WTC11 (cell line): ENCODE measurements around the gene MSL3B.

Experiments used
- FOXK1 ChIP-seq: sonication (generic); formaldehyde crosslinking; IDR thresholded peaks from 2 replicates; pipeline ENCODE4 v1.8.0; 2022; ENCODE audit warnings: mild to moderate bottlenecking, moderate library complexity, missing genetic modification reagents
- TF ChIP-seq, protein P1 (sequence below): sonication (generic); formaldehyde crosslinking; IDR thresholded peaks from 2 replicates; pipeline ENCODE4 v1.8.1; 2022; ENCODE audit warnings: mild to moderate bottlenecking, missing genetic modification reagents, moderate library complexity, borderline replicate concordance
- TF ChIP-seq, protein P2 (sequence below): fragments of 200-600 bp; IDR thresholded peaks from 2 replicates; pipeline ENCODE4 v1.8.0; 2022; ENCODE audit warnings: antibody characterized with exemption

- TF ChIP-seq, protein P1, sequence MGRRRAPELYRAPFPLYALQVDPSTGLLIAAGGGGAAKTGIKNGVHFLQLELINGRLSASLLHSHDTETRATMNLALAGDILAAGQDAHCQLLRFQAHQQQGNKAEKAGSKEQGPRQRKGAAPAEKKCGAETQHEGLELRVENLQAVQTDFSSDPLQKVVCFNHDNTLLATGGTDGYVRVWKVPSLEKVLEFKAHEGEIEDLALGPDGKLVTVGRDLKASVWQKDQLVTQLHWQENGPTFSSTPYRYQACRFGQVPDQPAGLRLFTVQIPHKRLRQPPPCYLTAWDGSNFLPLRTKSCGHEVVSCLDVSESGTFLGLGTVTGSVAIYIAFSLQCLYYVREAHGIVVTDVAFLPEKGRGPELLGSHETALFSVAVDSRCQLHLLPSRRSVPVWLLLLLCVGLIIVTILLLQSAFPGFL = no peak
- TF ChIP-seq, protein P2, sequence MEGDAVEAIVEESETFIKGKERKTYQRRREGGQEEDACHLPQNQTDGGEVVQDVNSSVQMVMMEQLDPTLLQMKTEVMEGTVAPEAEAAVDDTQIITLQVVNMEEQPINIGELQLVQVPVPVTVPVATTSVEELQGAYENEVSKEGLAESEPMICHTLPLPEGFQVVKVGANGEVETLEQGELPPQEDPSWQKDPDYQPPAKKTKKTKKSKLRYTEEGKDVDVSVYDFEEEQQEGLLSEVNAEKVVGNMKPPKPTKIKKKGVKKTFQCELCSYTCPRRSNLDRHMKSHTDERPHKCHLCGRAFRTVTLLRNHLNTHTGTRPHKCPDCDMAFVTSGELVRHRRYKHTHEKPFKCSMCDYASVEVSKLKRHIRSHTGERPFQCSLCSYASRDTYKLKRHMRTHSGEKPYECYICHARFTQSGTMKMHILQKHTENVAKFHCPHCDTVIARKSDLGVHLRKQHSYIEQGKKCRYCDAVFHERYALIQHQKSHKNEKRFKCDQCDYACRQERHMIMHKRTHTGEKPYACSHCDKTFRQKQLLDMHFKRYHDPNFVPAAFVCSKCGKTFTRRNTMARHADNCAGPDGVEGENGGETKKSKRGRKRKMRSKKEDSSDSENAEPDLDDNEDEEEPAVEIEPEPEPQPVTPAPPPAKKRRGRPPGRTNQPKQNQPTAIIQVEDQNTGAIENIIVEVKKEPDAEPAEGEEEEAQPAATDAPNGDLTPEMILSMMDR = no peak
- no peak for TF ChIP-seq FOXK1 (CRISPR knock-in tag)
Measured at GRCh38 chr2:233901884-233902283, 33.7 kb upstream of the MSL3B start.
